T47D (cell line): Measurements from ENCODE around the gene MAD1L1.

Source experiments
- DNase-seq, 2 experiments: peaks; one replicate each; pipeline versions ENCODE4 v3.0.0 to v3.0.0-alpha.2; 2011 to 2012; ENCODE audit warnings: low read depth in 1 of 2, low spot score in 1 of 2
- JUND ChIP-seq: IDR thresholded peaks from 2 replicates; pipeline ENCODE4 v1.6.1; 2012; ENCODE audit warnings: low read depth
- in situ Hi-C: cut with HindIII; loops from 2 replicates; pipeline ENCODE4 v1.10.0; 2016; ENCODE audit warnings: low sequenced_read_pairs, low pct_unique_long_range_greater_than_20kb

Gene MAD1L1

GRCh38 chr7:2108501-2109250 lies 124.1 kb downstream of the MAD1L1 start:
- no peak for DNase-seq
- no peak for TF ChIP-seq JUND
- in situ Hi-C loops: no loop called here

DNA sequence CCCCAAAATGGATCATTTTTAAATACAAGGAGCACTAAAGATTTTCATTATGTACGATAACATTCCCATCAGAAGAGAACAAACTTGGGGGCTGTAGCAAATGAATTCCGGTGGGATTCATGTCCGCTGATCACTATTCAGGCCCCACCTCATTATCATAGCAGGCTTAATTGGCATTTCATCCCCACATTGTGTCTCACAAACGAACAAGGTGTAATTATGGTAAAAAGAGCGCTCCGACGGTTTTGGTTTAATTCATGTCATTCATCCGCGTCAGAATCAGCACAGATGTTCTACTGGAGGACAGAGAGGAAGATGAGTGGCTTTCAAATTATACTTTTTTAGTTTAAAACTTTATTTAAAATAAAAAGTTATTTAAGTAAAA lies 124.7 kb downstream of the MAD1L1 start:
- TF ChIP-seq JUND: no peak
- no peak for DNase-seq
- in situ Hi-C loops: no loop called here

GRCh38 chr7:2107386-2108070 lies 125.2 kb downstream of the MAD1L1 start:
- DNase-seq: no peak
- in situ Hi-C loops: no loop called here
- no peak for TF ChIP-seq JUND

DNA sequence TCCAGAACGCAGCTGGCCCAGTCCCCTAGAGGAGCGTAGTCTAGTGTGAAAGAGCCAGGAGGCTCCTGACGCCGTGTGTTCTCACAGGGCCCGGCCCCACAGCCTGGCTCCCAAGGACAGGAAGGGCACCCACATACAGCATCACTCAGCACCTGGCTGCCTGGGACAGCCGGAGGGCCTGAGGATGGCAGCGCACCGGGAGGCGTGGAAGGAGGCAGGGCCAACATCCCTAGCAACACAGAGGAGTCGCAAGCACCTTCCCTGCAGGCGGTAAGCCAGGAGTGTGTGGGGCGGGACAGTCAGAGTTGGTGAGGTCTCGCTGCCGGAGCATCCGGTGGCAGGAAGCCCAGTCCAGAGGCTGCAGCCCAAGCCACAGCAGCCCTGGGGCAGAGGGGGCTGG lies 125.8 kb downstream of the MAD1L1 start:
- DNase-seq: no peak
- in situ Hi-C loops: no loop called here
- no peak for TF ChIP-seq JUND

DNA sequence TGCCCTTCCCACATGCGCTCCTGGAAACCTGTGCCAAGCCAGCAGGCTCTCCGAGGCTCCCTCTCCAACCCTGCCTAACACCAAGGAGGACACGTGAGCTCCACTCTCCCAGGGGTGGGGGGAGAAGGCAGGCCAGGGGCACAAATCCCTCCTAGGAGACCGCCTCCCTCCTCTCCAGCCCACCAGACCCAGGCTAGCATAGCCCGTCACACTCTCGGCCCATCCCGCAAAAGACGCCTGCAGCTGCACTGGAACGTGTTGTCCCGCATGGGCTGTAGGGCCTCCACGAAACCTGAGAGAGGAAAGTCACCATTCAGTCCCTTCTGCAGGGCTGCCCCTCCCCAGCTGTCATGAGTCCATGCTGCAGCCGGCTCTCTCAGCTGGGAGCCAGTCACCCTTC lies 126.3 kb downstream of the MAD1L1 start:
- no peak for DNase-seq
- in situ Hi-C loops: no loop called here
- TF ChIP-seq JUND: no peak

- no peak for TF ChIP-seq JUND
- in situ Hi-C loops: no loop called here
- no peak for DNase-seq
These were observed 126.8 kb downstream of the MAD1L1 start for GRCh38 chr7:2105917-2106316.

GRCh38 chr7:2105280-2105679 lies 127.5 kb downstream of the MAD1L1 start:
- DNase-seq: no peak
- in situ Hi-C loops: no loop called here
- no peak for TF ChIP-seq JUND

DNA sequence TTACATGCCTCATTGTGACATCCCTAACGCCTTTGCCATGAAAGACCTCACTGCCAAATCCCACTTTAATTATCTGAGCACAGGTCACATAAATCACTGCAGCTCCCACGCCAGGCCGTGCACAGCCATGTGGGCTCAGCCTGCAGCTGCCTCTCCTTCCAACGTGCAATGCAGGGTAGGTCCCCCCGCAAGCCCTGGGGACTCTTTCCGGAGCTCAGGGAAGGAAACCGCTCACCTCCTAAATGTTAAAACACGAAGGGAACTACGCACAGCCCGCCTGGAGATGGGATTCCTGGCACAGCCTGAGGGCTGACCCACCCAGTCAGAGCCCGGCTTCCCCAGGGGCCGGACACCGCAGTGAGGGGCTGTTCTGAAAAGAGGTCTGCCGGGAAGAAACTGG lies 128.0 kb downstream of the MAD1L1 start:
- DNase-seq: no peak
- in situ Hi-C loops: no loop called here
- no peak for TF ChIP-seq JUND

DNA sequence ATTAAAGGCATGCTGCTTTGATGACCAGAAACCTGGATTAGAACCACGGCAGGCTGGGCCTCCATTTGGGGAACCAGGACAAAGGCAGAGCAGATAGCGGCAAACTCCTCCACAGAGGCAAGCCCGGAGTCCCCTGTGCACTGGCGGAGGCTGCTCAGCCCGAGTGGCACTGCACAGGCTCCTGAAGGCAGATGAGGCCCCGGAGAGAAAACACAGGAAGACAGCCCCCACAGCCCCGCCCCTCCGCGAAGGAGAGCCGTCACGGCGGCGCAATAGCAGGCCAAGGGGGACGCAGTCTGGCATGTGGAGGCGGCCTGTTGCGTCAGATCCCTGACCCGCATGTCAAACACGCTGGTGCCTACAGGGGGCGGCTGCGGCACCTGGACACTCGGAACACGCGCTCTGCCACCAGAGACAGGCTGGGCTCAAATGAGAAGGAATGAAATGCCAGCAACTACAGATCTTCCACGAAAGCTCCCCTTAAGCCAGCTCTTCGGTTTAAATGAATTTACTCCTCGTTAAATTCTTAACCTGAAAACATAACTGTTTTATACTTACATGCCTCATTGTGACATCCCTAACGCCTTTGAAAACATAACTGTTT lies 128.5 kb downstream of the MAD1L1 start:
- peak in 1 of 2 experiments; percentile 10 for DNase-seq
- no peak for TF ChIP-seq JUND

DNA sequence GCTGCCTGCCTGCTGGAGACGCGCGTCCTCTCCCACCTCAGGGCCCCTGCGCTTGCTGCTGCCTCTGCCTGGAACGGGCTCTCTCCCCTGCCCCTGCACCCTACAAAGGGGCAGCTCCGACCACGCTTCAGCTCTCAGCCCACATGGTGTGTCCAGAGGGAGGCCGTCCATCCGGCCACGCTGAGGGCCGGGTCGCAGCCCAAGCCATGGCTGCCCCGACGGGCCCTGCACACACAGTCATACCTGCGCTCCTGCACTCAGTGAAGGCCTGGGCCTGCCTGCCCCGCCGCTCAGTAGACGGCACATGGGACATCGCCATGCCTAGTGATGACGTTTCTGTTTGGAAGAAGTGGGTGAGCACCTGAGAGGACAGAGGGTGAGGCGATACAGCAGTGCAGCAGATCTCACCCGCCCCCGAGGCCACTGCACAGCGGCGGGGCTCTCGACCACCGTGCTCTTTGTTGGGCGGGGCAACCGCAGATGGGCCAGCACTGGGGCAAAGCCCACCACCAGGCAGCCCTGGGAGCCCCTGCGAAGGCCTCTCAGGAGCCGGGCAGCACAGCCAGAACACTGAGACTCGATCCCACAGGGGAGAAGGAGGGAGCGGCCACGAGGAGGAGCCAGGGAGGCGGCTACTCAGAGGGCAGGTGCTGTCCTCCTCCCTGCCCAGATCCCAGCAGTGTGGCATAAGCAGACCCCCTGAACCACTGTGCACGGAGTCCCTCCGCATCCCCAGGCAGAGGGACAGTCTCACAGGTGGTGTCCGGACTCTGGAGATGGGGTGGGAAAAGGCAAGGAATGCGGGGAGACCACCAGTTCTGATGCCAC lies 129.5 kb downstream of the MAD1L1 start:
- in situ Hi-C loops: no loop called here
- no peak for TF ChIP-seq JUND
- no peak for DNase-seq

More for the DNA sequence above, 128.5 kb downstream of the MAD1L1 start:
- in situ Hi-C loops: no loop called here

DNA sequence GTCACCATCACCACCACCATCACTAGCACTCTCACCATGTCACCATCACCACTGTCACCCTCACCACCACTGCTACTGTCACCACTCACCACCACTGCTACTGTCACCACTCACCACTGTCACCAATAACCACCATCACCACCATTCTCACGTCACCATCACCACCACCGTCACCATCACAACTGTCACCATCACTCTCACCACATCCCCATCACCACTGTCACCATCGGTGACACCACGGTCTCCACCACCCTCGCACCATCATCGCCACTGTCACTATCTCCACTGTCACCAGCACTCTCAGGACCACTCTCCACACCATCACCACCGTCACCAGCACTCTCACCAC lies 130.4 kb downstream of the MAD1L1 start:
- in situ Hi-C loops: no loop called here
- no peak for TF ChIP-seq JUND
- no peak for DNase-seq

- TF ChIP-seq JUND: no peak
- DNase-seq: no peak
- in situ Hi-C loops: no loop called here
These were observed 130.9 kb downstream of the MAD1L1 start for GRCh38 chr7:2101630-2102374.
